ENCODE measurements around the gene STARD10. TPM values are rescaled to one million over a fixed set of nuclear protein-coding genes. Genes with fewer than 3 reads are reported as not detected.

Gene STARD10
- total and polyA plus RNA-seq, 9 of the 15 experiments (the other 6 are each of a cell fraction or from before 2014, with no cell fraction given): 0.15 to 52.9 (median 32.3) TPM

GRCh38 chr11:72768581-72768980, 25.3 kb downstream of the STARD10 start:
- Histone ChIP-seq H3K27ac (ENCODE audit: extremely low read depth, low read depth, low read length) (no peak overlapping the region), H3K4me2 (ENCODE audit: insufficient read depth, low read length) (no peak overlapping the region), H2AFZ (ENCODE audit: low read depth, low read length) (no peak overlapping the region), H3K9me1 (ENCODE audit: control insufficient read depth, insufficient read depth, low read length) (peaks cover 4% of the 10 kb centered on the region), H3K9ac (ENCODE audit: insufficient read depth in 1 of 2, low read depth in 2 of 2, low read length in 2 of 2) (no peak overlapping the region), H3K4me1 (replicated peaks in 1 of 2; ENCODE audit: control insufficient read depth in 2 of 2, insufficient read depth in 2 of 2, low read length in 2 of 2) (peaks cover 10 to 34% of the 10 kb centered on the region in 2 experiments; a peak in 4 of 5 replicates), H3K4me3 (no peak overlapping the region), H3K36me3 (ENCODE audit: control insufficient read depth, insufficient read depth, low read length) (peaks cover 2% of the 10 kb centered on the region; the same call in 1 of the 3 replicates), H3K79me2 (ENCODE audit: control insufficient read depth, insufficient read depth, low read length) (no peaks in the 10 kb centered on the region; the same call in 2 of the 3 replicates), H3K27me3 (ENCODE audit: control insufficient read depth in 2 of 2, insufficient read depth in 2 of 2, low read length in 2 of 2) (no peaks in the 10 kb centered on the region), H3K9me3 (replicated peaks; ENCODE audit: control insufficient read depth, insufficient read depth, low read depth, low read length) (no peaks in the 10 kb centered on the region), H4K20me1 (replicated peaks; ENCODE audit: control insufficient read depth, insufficient read depth, low read length) (no peaks in the 10 kb centered on the region)
- TF ChIP-seq FOS (IDR thresholded peaks at IDR 0.05; ENCODE audit: extremely low read depth, insufficient read length) (no peak), ZNF76 (CRISPR knock-in tag; IDR thresholded peaks at IDR 0.05; ENCODE audit: borderline replicate concordance) (no peak), ELK1 (CRISPR knock-in tag; IDR thresholded peaks at IDR 0.05) (no peak), FOXM1 (IDR thresholded peaks at IDR 0.05; ENCODE audit: low read depth) (no peak), FOXM1 (CRISPR knock-in tag; IDR thresholded peaks at IDR 0.05; ENCODE audit: low read depth) (no peak), POLR2G (IDR thresholded peaks at IDR 0.05; ENCODE audit: low read depth, low read length) (no peak)
- intact Hi-C loops (cut with micrococcal nuclease) (no loop called here), in situ Hi-C loops (cut with MboI) (no loop called here)
- 71% methylated on average over 3 of the region's 3 CpGs for WGBS (ENCODE audit: insufficient coverage, low coverage, missing lambda C conversion rate)
- POLR2A ChIA-PET: interaction anchor here (0.6 to 2.4 kb wide), 3 partner anchors 9 to 15 kb away, joined by 3 to 18 read pairs (median 15); no protein-coding TSS in a partner anchor
- no TSS peak for BruUV-seq (replicated peaks)
- FAIRE-seq (no peak), ATAC-seq (no peak), DNase-seq (ENCODE audit: extremely low read depth in 1 of 4, low spot score in 3 of 4) (no peak)
- CTCF ChIA-PET (ENCODE audit: low intra/inter-chr PET ratio): no interaction called here

Data from K562 (cell line).